Gastroesophageal sphincter (tissue), 4 donors: ENCODE measurements around the gene LIMK2. TPM values are rescaled to one million over a fixed set of nuclear protein-coding genes. Genes with fewer than 3 reads are reported as not detected.

Experiments
- ATAC-seq: fragments of 150-250 bp; one replicate; pipeline ENCODE4 v1.9.1; 2016; ENCODE audit warnings: mild to moderate bottlenecking, moderate library complexity
- H3K27ac ChIP-seq, 4 donors: fragments of 200-600 bp; sonication (generic) in 3 of 4; 1 replicate in 3 of 4; 2 replicates in 1 of 4; pipeline ENCODE4 v1.5.1; 2016 to 2019
- H3K27me3 ChIP-seq: fragments of 200-600 bp; sonication (generic); one replicate; pipeline ENCODE4 v1.5.1; 2019
- H3K36me3 ChIP-seq, 2 donors: fragments of 200-600 bp; sonication (generic); one replicate each; pipeline ENCODE4 v1.5.1; 2019; ENCODE audit warnings: control low read depth in 1 of 2
- H3K4me1 ChIP-seq, 3 donors: fragments of 200-600 bp; sonication (generic); 1 replicate in 2 of 3; 2 replicates in 1 of 3; pipeline ENCODE4 v1.5.1; 2016 to 2019; ENCODE audit warnings: control low read depth in 2 of 3
- H3K4me3 ChIP-seq, 2 donors: fragments of 200-600 bp; sonication (generic); one replicate each; pipeline ENCODE4 v1.5.1; 2019; ENCODE audit warnings: mild to moderate bottlenecking in 1 of 2, moderate library complexity in 1 of 2
- H3K9me3 ChIP-seq, 3 donors: fragments of 200-600 bp; sonication (generic); one replicate each; pipeline ENCODE4 v1.5.1; 2017 to 2019; ENCODE audit warnings: control low read depth in 2 of 3
- CTCF ChIP-seq, 4 experiments: fragments of 200-600 bp in 2 of 4; fragments of 450-650 bp in 2 of 4; sonication (generic) in 1 of 4; IDR thresholded peaks; one replicate each; pipeline ENCODE4 v1.5.1; 2017 to 2019; ENCODE audit warnings: antibody characterized with exemption in 4 of 4, mild to moderate bottlenecking in 2 of 4, moderate library complexity in 2 of 4
- EP300 ChIP-seq: sonication (generic); formaldehyde crosslinking; IDR thresholded peaks from one replicate; pipeline ENCODE4 v1.6.1; 2017; ENCODE audit warnings: antibody characterized with exemption, mild to moderate bottlenecking
- POLR2A ChIP-seq, 2 donors: fragments of 450-650 bp; IDR thresholded peaks; one replicate each; pipeline ENCODE4 v1.6.1; 2017; ENCODE audit warnings: antibody characterized with exemption in 2 of 2, mild to moderate bottlenecking in 2 of 2, moderate library complexity in 1 of 2
- POLR2AphosphoS5 ChIP-seq: sonication (generic); formaldehyde crosslinking; IDR thresholded peaks from one replicate; pipeline ENCODE4 v1.6.1; 2017; ENCODE audit warnings: antibody characterized with exemption
- WGBS, 2 donors: methylation state at CpG; one replicate each; pipeline ENCODE4 v1.1.5; 2018; ENCODE audit warnings: low coverage in 1 of 2; 5-methylcytosine and 5-hydroxymethylcytosine counted together
- total RNA-seq, 4 donors: library from RNA; depleted of rRNA; stranded (reverse); fragments of >200 nt; gene quantifications; one replicate each; pipeline ENCODE4 v1.1.0, GENCODE V29; 2016

The LIMK2 gene
- total RNA-seq, 4 donors from 2014 or later, result 13.4 to 19.1 (median 15.9) TPM

DNA sequence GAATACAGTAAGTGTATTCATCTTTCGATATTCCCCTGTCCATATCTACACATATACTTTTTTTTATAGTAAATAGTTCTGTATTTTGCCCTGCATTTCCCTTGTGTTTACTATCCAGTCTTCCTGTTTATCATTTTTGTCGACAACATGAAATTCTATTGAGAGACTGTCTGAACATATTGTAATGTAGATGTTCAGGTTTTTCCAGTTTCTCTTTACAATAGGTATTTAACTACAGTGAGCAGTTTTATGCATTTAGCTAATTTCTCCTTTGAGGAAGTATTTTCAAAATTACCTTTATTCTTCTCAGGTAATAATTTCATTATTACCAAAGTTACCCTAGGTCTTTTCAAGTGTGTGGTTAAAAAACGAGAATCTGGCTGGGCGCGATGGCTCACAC is 63.5 kb downstream of the LIMK2 start:
- TF ChIP-seq EP300, result no peak
- no peak for TF ChIP-seq POLR2AphosphoS5
- TF ChIP-seq POLR2A (IDR thresholded peaks at IDR 0.05), result no peak
- TF ChIP-seq CTCF (IDR thresholded peaks at IDR 0.05), result no peak
- no peak for ATAC-seq
- Histone ChIP-seq H3K4me3 (no peak overlapping the region), H3K27ac (no peak overlapping the region), H3K27me3 (no peaks in the 10 kb centered on the region), H3K36me3 (peaks cover 0 to 85% of the 10 kb centered on the region in 2 donors), H3K9me3 (no peaks in the 10 kb centered on the region), H3K4me1 (peaks cover 0 to 5% (median 0%) of the 10 kb centered on the region in 3 donors)
- WGBS, 2 donors, result 82 to 92% methylated on average over 2 to 5 of the region's 5 CpGs

DNA sequence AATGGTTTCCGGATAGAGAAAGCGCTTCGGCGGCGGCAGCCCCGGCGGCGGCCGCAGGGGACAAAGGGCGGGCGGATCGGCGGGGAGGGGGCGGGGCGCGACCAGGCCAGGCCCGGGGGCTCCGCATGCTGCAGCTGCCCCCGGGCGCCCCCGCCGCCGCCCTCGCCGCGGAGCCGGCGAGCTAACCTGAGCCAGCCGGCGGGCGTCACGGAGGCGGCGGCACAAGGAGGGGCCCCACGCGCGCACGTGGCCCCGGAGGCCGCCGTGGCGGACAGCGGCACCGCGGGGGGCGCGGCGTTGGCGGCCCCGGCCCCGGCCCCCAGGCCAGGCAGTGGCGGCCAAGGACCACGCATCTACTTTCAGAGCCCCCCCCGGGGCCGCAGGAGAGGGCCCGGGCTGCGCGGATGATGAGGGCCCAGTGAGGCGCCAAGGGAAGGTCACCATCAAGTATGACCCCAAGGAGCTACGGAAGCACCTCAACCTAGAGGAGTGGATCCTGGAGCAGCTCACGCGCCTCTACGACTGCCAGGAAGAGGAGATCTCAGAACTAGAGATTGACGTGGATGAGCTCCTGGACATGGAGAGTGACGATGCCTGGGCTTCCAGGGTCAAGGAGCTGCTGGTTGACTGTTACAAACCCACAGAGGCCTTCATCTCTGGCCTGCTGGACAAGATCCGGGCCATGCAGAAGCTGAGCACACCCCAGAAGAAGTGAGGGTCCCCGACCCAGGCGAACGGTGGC is 64.5 kb downstream of the LIMK2 start:
- 96% methylated on average over 7 of the region's 69 CpGs; no CpG with 5 or more reads in 1 of the 2 donors for WGBS, 2 donors
- no peak overlapping the region for H3K4me3 ChIP-seq
- no peak overlapping the region for H3K27ac ChIP-seq
- ATAC-seq, result peak; percentile 6
- H3K9me3 ChIP-seq, result no peaks in the 10 kb centered on the region
- no peaks in the 10 kb centered on the region for H3K27me3 ChIP-seq
- no peak for TF ChIP-seq CTCF (IDR thresholded peaks at IDR 0.05)
- TF ChIP-seq POLR2AphosphoS5, result no peak
- no peak for TF ChIP-seq POLR2A (IDR thresholded peaks at IDR 0.05)
- no peak for TF ChIP-seq EP300
- H3K4me1 ChIP-seq, result peaks cover 0 to 6% (median 0%) of the 10 kb centered on the region in 3 donors
- peaks cover 0 to 85% of the 10 kb centered on the region in 2 donors for H3K36me3 ChIP-seq

DNA sequence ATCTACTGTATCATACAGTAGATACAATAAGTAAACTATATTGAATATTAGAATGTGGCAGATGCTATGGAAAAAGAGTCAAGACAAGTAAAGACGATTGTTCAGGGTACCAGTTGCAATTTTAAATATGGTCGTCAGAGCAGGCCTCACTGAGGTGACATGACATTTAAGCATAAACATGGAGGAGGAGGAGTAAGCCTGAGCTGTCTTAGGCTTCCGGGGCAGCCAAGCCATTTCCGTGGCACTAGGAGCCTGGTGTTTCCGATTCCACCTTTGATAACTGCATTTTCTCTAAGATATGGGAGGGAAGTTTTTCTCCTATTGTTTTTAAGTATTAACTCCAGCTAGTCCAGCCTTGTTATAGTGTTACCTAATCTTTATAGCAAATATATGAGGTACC is 65.6 kb downstream of the LIMK2 start:
- H3K9me3 ChIP-seq, result no peaks in the 10 kb centered on the region
- no peak overlapping the region for H3K4me3 ChIP-seq
- H3K27ac ChIP-seq, result peak overlapping the region in 1 of 4 donors; percentile 21
- H3K27me3 ChIP-seq, result no peaks in the 10 kb centered on the region
- no peak for TF ChIP-seq POLR2A (IDR thresholded peaks at IDR 0.05)
- no peak for TF ChIP-seq EP300
- H3K36me3 ChIP-seq, result peaks cover 0 to 89% of the 10 kb centered on the region in 2 donors
- no peak for ATAC-seq
- H3K4me1 ChIP-seq, result peaks cover 0 to 7% (median 0%) of the 10 kb centered on the region in 3 donors
- 66 to 71% methylated on average over 5 of the region's 5 CpGs for WGBS, 2 donors

- no peak for ATAC-seq
- H3K9me3 ChIP-seq, result no peaks in the 10 kb centered on the region
- peak overlapping the region in 2 of 4 donors; percentile 5 to 21 for H3K27ac ChIP-seq
- no peak overlapping the region for H3K4me3 ChIP-seq
- 71 to 81% methylated on average over 2 to 3 of the region's 9 CpGs for WGBS, 2 donors
- peaks cover 0 to 90% of the 10 kb centered on the region in 2 donors for H3K36me3 ChIP-seq
- no peaks in the 10 kb centered on the region for H3K27me3 ChIP-seq
- peaks cover 0 to 6% (median 0%) of the 10 kb centered on the region in 3 donors for H3K4me1 ChIP-seq
- TF ChIP-seq CTCF (IDR thresholded peaks at IDR 0.05) (no peak), POLR2AphosphoS5 (no peak), POLR2A (IDR thresholded peaks at IDR 0.05) (no peak), EP300 (no peak)
Measured at GRCh38 chr22:31278151-31278621, 66.1 kb downstream of the LIMK2 start.

- Histone ChIP-seq H3K4me3 (no peak overlapping the region), H3K27ac (peak overlapping the region in 3 of 4 donors; percentile 5 to 45 (median 14)), H3K9me3 (no peaks in the 10 kb centered on the region), H3K27me3 (no peaks in the 10 kb centered on the region), H3K36me3 (peaks cover 0 to 90% of the 10 kb centered on the region in 2 donors), H3K4me1 (peaks cover 0 to 6% (median 0%) of the 10 kb centered on the region in 3 donors)
- no peak for TF ChIP-seq POLR2AphosphoS5
- TF ChIP-seq CTCF (IDR thresholded peaks at IDR 0.05), result no peak
- TF ChIP-seq POLR2A (IDR thresholded peaks at IDR 0.05), result no peak
- no peak for TF ChIP-seq EP300
- ATAC-seq, result no peak
- 62 to 100% methylated on average over 2 to 4 of the region's 6 CpGs for WGBS, 2 donors
Measured at GRCh38 chr22:31278626-31279326, 66.7 kb downstream of the LIMK2 start.
